ENCODE results near the gene ZNF462. TPM values are rescaled to one million over a fixed set of nuclear protein-coding genes. Genes with fewer than 3 reads are reported as not detected.

Gene ZNF462
- total and polyA plus RNA-seq, 2 of the 13 experiments (the other 11 are each of a cell fraction or from before 2014, with no cell fraction given) = not detected

DNA sequence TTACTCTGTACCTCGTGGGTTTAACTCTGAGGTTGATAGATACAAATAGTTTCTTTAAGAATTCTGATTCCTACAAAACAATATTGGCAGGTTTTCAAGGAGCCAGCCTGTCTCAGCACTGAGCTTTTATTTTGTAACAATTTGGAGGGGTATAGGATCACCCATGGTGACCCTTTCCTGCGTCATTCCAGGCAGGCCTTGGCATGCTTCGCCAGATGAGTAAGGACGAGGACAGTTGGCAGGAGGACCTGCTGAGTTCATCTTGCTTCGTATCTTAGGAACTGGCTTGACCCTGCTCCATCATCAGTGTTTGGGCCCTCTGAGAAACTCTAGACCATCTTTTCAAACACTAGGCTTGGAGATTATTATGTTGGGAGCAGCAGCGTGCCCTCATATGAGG is 17.9 kb downstream of the ZNF462 start:
- no TSS peak for BruUV-seq (replicated peaks)
- no peak for DNase-seq (ENCODE audit: low spot score)
- in situ Hi-C loops (cut with HindIII; ENCODE audit: extremely low pct_ligation_motif_present, low pct_unique_long_range_greater_than_20kb) (no loop called here), intact Hi-C loops (cut with micrococcal nuclease; ENCODE audit: unreplicated experiment) (no loop called here)
- no peak overlapping the region for H3K27ac ChIP-seq (ENCODE audit: extremely low read length, insufficient read depth, low read length)
- FAIRE-seq = no peak
- 25% methylated on average over 3 of the region's 6 CpGs for WGBS (ENCODE audit: low lambda C conversion rate)
- no peaks in the 10 kb centered on the region for H4K20me1 ChIP-seq (ENCODE audit: insufficient read depth, low read length)
- ChIA-PET CTCF (ENCODE audit: low intra/inter-chr PET ratio, low total read pairs) (no interaction called here), POLR2A (no interaction called here)
- no peaks in the 10 kb centered on the region for H3K36me3 ChIP-seq (replicated peaks in 1 of 2; ENCODE audit: control insufficient read depth in 1 of 2, insufficient read depth in 2 of 2, low read length in 2 of 2)
- ATAC-seq = no peak
- H3K9me3 ChIP-seq (ENCODE audit: low read length) = no peaks in the 10 kb centered on the region
- no peaks in the 10 kb centered on the region for H3K27me3 ChIP-seq (ENCODE audit: control insufficient read depth in 1 of 2, insufficient read depth in 2 of 2, low read length in 2 of 2)
- TF ChIP-seq CHCHD3 (CRISPR knock-in tag; IDR thresholded peaks at IDR 0.05) = no peak
- TF ChIP-seq ZNF629 (CRISPR knock-in tag; conservative IDR thresholded peaks at IDR 0.05) = no peak
- TF ChIP-seq ZNF768 (CRISPR knock-in tag; IDR thresholded peaks at IDR 0.05) = no peak
- TF ChIP-seq, protein P1, sequence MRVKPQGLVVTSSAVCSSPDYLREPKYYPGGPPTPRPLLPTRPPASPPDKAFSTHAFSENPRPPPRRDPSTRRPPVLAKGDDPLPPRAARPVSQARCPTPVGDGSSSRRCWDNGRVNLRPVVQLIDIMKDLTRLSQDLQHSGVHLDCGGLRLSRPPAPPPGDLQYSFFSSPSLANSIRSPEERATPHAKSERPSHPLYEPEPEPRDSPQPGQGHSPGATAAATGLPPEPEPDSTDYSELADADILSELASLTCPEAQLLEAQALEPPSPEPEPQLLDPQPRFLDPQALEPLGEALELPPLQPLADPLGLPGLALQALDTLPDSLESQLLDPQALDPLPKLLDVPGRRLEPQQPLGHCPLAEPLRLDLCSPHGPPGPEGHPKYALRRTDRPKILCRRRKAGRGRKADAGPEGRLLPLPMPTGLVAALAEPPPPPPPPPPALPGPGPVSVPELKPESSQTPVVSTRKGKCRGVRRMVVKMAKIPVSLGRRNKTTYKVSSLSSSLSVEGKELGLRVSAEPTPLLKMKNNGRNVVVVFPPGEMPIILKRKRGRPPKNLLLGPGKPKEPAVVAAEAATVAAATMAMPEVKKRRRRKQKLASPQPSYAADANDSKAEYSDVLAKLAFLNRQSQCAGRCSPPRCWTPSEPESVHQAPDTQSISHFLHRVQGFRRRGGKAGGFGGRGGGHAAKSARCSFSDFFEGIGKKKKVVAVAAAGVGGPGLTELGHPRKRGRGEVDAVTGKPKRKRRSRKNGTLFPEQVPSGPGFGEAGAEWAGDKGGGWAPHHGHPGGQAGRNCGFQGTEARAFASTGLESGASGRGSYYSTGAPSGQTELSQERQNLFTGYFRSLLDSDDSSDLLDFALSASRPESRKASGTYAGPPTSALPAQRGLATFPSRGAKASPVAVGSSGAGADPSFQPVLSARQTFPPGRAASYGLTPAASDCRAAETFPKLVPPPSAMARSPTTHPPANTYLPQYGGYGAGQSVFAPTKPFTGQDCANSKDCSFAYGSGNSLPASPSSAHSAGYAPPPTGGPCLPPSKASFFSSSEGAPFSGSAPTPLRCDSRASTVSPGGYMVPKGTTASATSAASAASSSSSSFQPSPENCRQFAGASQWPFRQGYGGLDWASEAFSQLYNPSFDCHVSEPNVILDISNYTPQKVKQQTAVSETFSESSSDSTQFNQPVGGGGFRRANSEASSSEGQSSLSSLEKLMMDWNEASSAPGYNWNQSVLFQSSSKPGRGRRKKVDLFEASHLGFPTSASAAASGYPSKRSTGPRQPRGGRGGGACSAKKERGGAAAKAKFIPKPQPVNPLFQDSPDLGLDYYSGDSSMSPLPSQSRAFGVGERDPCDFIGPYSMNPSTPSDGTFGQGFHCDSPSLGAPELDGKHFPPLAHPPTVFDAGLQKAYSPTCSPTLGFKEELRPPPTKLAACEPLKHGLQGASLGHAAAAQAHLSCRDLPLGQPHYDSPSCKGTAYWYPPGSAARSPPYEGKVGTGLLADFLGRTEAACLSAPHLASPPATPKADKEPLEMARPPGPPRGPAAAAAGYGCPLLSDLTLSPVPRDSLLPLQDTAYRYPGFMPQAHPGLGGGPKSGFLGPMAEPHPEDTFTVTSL (CRISPR knock-in tag; IDR thresholded peaks at IDR 0.05; ENCODE audit: borderline replicate concordance) = no peak
- no peak for TF ChIP-seq SALL1 (CRISPR knock-in tag; IDR thresholded peaks at IDR 0.05)
- no peak for TF ChIP-seq NR3C1 (CRISPR knock-in tag; IDR thresholded peaks at IDR 0.05)
- TF ChIP-seq IKZF4 (CRISPR knock-in tag; IDR thresholded peaks at IDR 0.05; ENCODE audit: borderline replicate concordance, low read depth, not compliant biosample characterization) = no peak
- no peak for TF ChIP-seq RBFOX2 (IDR thresholded peaks at IDR 0.05; ENCODE audit: low read depth, low read length)
- TF ChIP-seq ZNF720 (CRISPR knock-in tag; IDR thresholded peaks at IDR 0.05) = no peak
- TF ChIP-seq ARHGAP35 (CRISPR knock-in tag; IDR thresholded peaks at IDR 0.05; ENCODE audit: borderline replicate concordance) = no peak
- TF ChIP-seq ZNF737 (CRISPR knock-in tag; IDR thresholded peaks at IDR 0.05; ENCODE audit: borderline replicate concordance) = no peak
- no peak overlapping the region for H3K4me3 ChIP-seq (replicated peaks in 1 of 3; ENCODE audit: insufficient read depth in 1 of 3, low read depth in 2 of 3, low read length in 3 of 3)
- no peak overlapping the region for H3K9ac ChIP-seq (ENCODE audit: insufficient read depth, low read depth, low read length)
- H2AFZ ChIP-seq (ENCODE audit: low read length) = no peak overlapping the region
- no peak overlapping the region for H3K4me2 ChIP-seq (ENCODE audit: low read depth, low read length)
- no peaks in the 10 kb centered on the region for H3K4me1 ChIP-seq (ENCODE audit: insufficient read depth, low read length)
- no peaks in the 10 kb centered on the region for H3K79me2 ChIP-seq (ENCODE audit: insufficient read depth, low read length)
